NB4 (cell line): Measurements from ENCODE around the gene CCDC57.
"Not testable (repeated sequence)": the region's sequence is repeated elsewhere in the genome, so short reads cannot be mapped to it uniquely, and the experiment has no call there.

Source experiments
- DNase-seq: peaks from one replicate; pipeline ENCODE4 v3.0.0; 2010; ENCODE audit warnings: low read depth
- H3K4me3 ChIP-seq: one replicate; pipeline ENCODE4 v1.5.1; 2011; ENCODE audit warnings: mild to moderate bottlenecking, low read depth, low read length, moderate library complexity
- MYC ChIP-seq: IDR thresholded peaks from 2 replicates; pipeline ENCODE4 v1.6.1; 2011; ENCODE audit warnings: low read depth, low read length
- POLR2A ChIP-seq: IDR thresholded peaks from 2 replicates; pipeline ENCODE4 v1.6.1; 2011; ENCODE audit warnings: mild to moderate bottlenecking; ENCODE audit not compliant: insufficient read length; ENCODE audit errors: extremely low read depth
- TF ChIP-seq, protein P1 (sequence below): IDR thresholded peaks from one replicate; pipeline ENCODE4 v1.5.1; 2012; ENCODE audit warnings: low read depth, low read length
- TF ChIP-seq, protein P2 (sequence below): IDR thresholded peaks from 2 replicates; pipeline ENCODE4 v1.6.1; 2011; ENCODE audit warnings: low read depth, low read length

Gene CCDC57

DNA sequence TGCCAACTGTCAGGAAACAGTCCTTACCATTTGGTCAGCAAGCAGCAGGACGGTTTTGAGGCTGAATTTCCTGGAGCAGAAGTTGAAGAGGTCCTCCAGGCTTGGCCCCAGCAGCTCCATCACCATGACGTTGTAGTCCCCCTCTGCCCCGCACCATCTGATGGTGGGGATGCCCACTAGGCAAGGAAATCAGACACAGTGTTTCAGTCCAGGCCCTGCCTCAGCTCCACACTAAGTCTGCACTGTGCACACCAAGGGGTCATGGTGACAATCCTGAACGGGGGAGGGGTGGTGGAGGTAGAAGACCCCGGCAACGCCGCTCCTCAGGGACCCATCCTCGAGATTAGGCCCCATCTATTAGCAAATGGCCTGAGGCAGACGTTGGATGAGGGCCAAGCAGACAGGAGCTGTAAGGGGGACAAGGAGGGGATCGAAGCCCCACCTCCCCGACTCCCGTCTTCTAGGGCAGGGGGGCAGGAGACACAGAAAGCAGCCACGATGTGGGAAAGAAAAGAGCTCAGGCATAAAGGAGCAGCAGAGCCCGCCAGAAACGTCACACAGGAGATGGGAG, 42.8 kb upstream of the CCDC57 start:
- no peak overlapping the region for H3K4me3 ChIP-seq
- TF ChIP-seq, protein P1, sequence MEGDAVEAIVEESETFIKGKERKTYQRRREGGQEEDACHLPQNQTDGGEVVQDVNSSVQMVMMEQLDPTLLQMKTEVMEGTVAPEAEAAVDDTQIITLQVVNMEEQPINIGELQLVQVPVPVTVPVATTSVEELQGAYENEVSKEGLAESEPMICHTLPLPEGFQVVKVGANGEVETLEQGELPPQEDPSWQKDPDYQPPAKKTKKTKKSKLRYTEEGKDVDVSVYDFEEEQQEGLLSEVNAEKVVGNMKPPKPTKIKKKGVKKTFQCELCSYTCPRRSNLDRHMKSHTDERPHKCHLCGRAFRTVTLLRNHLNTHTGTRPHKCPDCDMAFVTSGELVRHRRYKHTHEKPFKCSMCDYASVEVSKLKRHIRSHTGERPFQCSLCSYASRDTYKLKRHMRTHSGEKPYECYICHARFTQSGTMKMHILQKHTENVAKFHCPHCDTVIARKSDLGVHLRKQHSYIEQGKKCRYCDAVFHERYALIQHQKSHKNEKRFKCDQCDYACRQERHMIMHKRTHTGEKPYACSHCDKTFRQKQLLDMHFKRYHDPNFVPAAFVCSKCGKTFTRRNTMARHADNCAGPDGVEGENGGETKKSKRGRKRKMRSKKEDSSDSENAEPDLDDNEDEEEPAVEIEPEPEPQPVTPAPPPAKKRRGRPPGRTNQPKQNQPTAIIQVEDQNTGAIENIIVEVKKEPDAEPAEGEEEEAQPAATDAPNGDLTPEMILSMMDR = no peak
- TF ChIP-seq, protein P2, sequence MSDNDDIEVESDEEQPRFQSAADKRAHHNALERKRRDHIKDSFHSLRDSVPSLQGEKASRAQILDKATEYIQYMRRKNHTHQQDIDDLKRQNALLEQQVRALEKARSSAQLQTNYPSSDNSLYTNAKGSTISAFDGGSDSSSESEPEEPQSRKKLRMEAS = no peak
- TF ChIP-seq POLR2A (no peak), MYC (no peak)
- no peak for DNase-seq

DNA sequence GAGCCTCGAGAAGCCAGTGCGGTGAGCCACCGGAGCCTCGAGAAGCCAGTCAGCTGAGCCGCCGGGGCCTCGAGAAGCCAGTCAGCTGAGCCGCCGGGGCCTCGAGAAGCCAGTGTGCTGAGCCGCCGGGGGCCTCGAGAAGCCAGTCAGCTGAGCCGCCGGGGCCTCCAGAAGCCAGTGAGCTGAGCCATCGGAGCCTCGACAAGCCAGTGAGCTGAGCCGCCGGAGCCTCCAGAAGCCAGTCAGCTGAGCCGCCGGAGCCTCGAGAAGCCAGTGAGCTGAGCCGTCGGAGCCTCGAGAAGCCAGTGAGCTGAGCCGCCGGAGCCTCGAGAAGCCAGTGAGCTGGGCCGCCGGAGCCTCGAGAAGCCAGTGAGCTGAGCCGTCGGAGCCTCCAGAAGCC, 42.1 kb upstream of the CCDC57 start:
- not testable (repeated sequence) for DNase-seq, H3K4me3 ChIP-seq

DNA sequence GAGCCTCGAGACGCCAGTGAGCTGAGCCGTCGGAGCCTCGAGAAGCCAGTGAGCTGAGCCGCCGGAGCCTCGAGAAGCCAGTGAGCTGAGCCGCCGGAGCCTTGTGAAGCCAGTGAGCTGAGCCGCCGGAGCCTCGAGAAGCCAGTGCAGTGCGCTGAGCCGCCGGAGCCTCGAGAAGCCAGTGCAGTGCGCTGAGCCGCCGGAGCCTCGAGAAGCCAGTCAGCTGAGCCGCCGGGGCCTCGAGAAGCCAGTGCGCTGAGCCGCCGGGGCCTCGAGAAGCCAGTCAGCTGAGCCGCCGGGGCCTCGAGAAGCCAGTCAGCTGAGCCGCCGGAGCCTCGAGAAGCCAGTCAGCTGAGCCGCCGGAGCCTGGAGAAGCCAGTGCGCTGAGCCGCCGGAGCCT, 41.5 kb upstream of the CCDC57 start:
- DNase-seq, H3K4me3 ChIP-seq: not testable (repeated sequence)

DNA sequence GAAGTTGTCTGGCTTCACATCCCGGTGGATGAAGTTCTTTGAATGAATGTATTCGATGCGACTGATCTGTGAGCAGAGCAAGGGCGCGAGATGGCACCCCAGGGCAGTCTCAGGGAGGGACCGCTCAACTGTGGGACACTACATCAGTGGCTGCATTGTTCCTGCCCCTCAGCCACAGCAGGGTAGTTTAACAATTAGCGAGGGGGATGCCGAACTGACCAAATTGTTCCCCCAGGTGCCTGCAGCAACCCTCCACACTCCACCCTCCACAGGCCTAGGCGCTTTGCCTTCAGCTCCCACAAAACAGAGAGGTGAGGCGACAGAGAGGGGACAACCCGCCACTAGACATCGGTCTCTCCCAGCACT, 40.5 kb upstream of the CCDC57 start:
- no peak overlapping the region for H3K4me3 ChIP-seq
- no peak for TF ChIP-seq POLR2A
- TF ChIP-seq, protein P1 = no peak
- TF ChIP-seq, protein P2 = no peak
- TF ChIP-seq MYC = no peak
- DNase-seq = no peak

DNA sequence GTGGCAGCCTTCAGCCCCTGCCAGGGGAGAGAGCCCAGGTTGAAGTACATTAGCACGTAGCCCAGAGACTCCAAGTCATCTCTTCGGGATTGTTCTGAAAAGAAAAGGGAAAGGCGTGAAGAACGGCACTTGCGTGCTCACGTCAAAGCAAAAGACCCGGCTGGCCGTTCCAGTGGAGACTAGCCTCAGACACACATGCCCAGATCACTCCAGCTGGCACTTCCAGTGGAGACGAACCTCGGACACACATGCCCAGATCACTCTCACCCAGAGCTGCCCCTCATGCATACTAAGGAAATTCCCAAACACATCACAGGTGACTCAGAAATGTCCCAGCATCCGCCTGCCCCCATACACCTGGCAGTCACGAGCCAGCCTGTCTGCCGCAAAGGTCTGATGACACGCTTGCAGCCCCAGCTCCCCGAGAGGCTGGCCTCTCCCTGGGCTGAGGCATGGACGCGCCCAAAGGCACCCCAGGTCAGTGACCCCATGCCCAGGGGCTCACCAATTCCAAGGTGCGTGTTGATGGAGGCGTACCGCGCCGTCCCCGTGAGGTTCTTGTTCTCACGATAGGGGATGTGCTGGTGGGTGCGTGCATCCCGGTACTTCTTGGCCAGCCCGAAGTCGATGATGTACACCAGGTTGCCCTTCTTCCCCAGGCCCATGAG, 40.0 kb upstream of the CCDC57 start:
- TF ChIP-seq, protein P1 = no peak
- TF ChIP-seq, protein P2 = no peak
- TF ChIP-seq MYC = no peak
- no peak for TF ChIP-seq POLR2A
- DNase-seq = no peak
- H3K4me3 ChIP-seq = no peak overlapping the region

DNA sequence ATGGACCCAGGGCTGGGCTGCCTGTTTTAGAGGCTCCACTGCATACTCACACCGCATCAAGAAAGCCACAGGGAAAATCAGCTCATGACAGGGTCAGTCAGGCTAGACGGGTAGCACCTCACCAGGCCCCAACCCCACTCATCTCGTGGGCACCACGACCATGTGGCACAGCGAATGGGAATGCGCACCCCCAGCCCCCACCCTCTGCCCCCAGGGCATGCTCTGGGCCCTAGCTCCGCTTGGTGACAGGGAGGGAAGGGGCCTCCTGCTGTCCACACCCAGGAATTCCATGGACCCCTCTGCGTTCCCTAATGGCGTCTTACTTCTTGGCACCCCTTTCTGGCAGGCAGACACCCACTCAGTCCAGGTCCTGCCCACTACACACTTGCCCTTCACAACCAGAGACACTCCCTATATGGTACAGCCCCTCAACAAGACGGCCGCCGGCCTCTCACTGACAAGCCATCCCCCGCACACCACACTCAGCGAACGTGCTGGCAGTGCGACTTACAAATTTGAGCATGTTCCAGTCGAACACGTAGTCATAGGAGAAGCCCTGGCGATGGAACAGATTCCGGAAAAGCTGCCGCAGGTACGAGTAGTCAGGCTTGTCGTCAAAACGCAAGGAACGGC, 38.3 kb upstream of the CCDC57 start:
- H3K4me3 ChIP-seq = no peak overlapping the region
- TF ChIP-seq MYC = no peak
- DNase-seq = no peak

DNA sequence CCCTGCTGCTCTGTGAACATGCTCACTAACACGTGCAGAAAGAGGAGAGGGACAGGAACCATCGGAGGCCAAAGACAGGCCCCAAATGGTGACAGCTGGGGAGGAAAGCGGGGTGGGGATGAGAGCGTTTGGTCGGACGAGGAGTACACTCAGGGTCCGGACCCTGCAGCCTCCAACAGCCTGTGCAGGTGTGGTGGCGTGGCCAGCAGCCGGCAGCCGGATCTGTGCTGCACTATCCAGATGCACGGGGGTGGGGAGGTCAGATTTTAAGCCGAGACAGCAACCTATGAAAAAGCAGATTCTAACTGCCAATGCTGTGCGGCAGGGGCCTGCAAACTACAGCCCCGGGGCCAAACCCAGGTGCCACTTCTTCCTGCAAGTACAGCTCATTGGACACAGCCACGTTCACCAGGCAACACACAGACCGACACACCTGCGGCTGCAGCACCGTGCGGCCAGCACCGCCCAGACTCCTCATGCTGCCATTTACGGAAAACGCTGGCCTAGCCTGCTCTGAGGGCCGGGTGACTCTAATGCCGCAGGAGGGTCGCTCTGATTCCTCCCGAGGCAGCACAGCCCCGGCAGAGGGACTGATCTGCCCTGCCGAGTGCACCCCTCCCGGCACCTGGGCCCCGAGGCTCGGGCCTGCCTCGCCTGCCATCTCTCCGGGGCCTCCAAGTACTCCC, 37.4 kb upstream of the CCDC57 start:
- TF ChIP-seq POLR2A = no peak
- TF ChIP-seq, protein P1 = no peak
- TF ChIP-seq MYC = no peak
- TF ChIP-seq, protein P2 = no peak
- no peak overlapping the region for H3K4me3 ChIP-seq
- DNase-seq = no peak
